Right lobe of liver (tissue), 6 donors: Measurements from ENCODE around the gene RUFY2. TPM values are rescaled to one million over a fixed set of nuclear protein-coding genes. Genes with fewer than 3 reads are reported as not detected.

Experiments
- ATAC-seq, 4 donors: fragments of 200-7000 bp; cut with Tn5 transposase; one replicate each; pipeline ENCODE4 v1.9.1; 2020; ENCODE audit warnings: mild to moderate bottlenecking in 4 of 4, moderate library complexity in 4 of 4
- DNase-seq, 3 donors: peaks; one replicate each; pipeline ENCODE4 v3.0.0-alpha.2; 2020
- H3K27ac ChIP-seq, 3 donors: fragments of 200-600 bp; one replicate each; pipeline ENCODE4 v1.8.0; 2022
- H3K27me3 ChIP-seq, 2 donors: fragments of 200-600 bp; one replicate each; pipeline ENCODE4 v1.8.0; 2022
- H3K36me3 ChIP-seq, 4 donors: fragments of 200-600 bp; sonication (generic) in 1 of 4; one replicate each; pipeline versions ENCODE4 v1.5.1 to v1.8.0; 2017 to 2022; ENCODE audit warnings: control low read depth in 1 of 4
- H3K4me1 ChIP-seq, 4 donors: fragments of 200-600 bp; sonication (generic) in 1 of 4; one replicate each; pipeline versions ENCODE4 v1.5.1 to v1.8.0; 2017 to 2022; ENCODE audit warnings: control low read depth in 1 of 4
- H3K4me3 ChIP-seq, 3 donors: fragments of 200-600 bp; one replicate each; pipeline ENCODE4 v1.8.0; 2022
- H3K9me3 ChIP-seq, 4 donors: fragments of 200-600 bp; sonication (generic) in 1 of 4; one replicate each; pipeline versions ENCODE4 v1.5.1 to v1.8.0; 2017 to 2022; ENCODE audit warnings: control low read depth in 1 of 4
- CTCF ChIP-seq, 4 donors: fragments of 200-600 bp in 3 of 4; fragments of 450-650 bp in 1 of 4; IDR thresholded peaks; one replicate each; pipeline versions ENCODE4 v1.5.1 to v1.8.0; 2016 to 2022; ENCODE audit warnings: antibody characterized with exemption in 4 of 4, mild to moderate bottlenecking in 2 of 4
- POLR2A ChIP-seq: fragments of 450-650 bp; IDR thresholded peaks from one replicate; pipeline ENCODE4 v1.6.1; 2017; ENCODE audit warnings: antibody characterized with exemption, mild to moderate bottlenecking
- WGBS: methylation state at CpG from one replicate; pipeline ENCODE4 v1.1.6; 2018; ENCODE audit warnings: low coverage, low lambda C conversion rate; ENCODE audit not compliant: insufficient coverage; ENCODE audit errors: missing lambda C conversion rate; 5-methylcytosine and 5-hydroxymethylcytosine counted together
- intact Hi-C, 2 donors: fragments of 100-400 bp; cut with DNase I; formaldehyde crosslinking; loops; one replicate each; pipeline versions ENCODE4 v1.11.2 to v1.14.1; 2022
- total RNA-seq, 6 experiments: library from RNA; depleted of rRNA in 2 of 6; stranded (reverse); fragments of >200 nt in 2 of 6; fragmentation: NEBNext Ultra II Directional in 3 of 6; extraction: Animal tissue kit (Norgen Biotek cat#: 25700) in 3 of 6; gene quantifications; one replicate each; pipeline versions ENCODE4 v1.1.0 to v1.2.4, GENCODE V29; 2016 to 2023
- donor health status: DM: no; HTN: yes; CAD: no.
- donor health status: DM: no; HTN: no; CAD: no.
- donor health status: DM: no; HTN: no; CAD: no.
- donor health status: DM: no; HTN: yes; CAD: no.
- donor health status: DM: no; HTN: yes; CAD: no.

Gene RUFY2
- total RNA-seq, 6 experiments from 2014 or later: 4.7 to 9.0 (median 5.6) TPM

GRCh38 chr10:68333440-68334431, 73.3 kb downstream of the RUFY2 start:
- Histone ChIP-seq H3K36me3 (peaks cover 2 to 14% (median 4%) of the 10 kb centered on the region in 4 donors), H3K9me3 (no peaks in the 10 kb centered on the region), H3K4me1 (peaks cover 0 to 48% (median 13%) of the 10 kb centered on the region in 4 donors), H3K4me3 (peak overlapping the region; percentile 78 to 88 (median 79)), H3K27ac (peak overlapping the region; percentile 94 to 96 (median 94)), H3K27me3 (no peaks in the 10 kb centered on the region)
- no peak for TF ChIP-seq POLR2A
- no peak for TF ChIP-seq CTCF (IDR thresholded peaks at IDR 0.05)
- intact Hi-C loops: no loop called here
- DNase-seq: no peak
- ATAC-seq: no peak
- 1% methylated on average over 10 of the region's 10 CpGs for WGBS

GRCh38 chr10:68333058-68333395, 74.0 kb downstream of the RUFY2 start:
- peaks cover 0 to 7% (median 0%) of the 10 kb centered on the region in 4 donors for H3K36me3 ChIP-seq
- H3K9me3 ChIP-seq: no peaks in the 10 kb centered on the region
- TF ChIP-seq CTCF (IDR thresholded peaks at IDR 0.05) (no peak), POLR2A (no peak)
- no peak for DNase-seq
- peak overlapping the region; percentile 78 to 88 (median 79) for H3K4me3 ChIP-seq
- WGBS: 0% methylated on average over 10 of the region's 10 CpGs
- H3K4me1 ChIP-seq: peaks cover 0 to 47% (median 11%) of the 10 kb centered on the region in 4 donors
- H3K27me3 ChIP-seq: no peaks in the 10 kb centered on the region
- no peak for ATAC-seq
- H3K27ac ChIP-seq: peak overlapping the region; percentile 94 to 96 (median 94)
- intact Hi-C loops: no loop called here

- Histone ChIP-seq H3K4me1 (peaks cover 0 to 45% (median 10%) of the 10 kb centered on the region in 4 donors), H3K36me3 (peaks cover 0 to 1% (median 0%) of the 10 kb centered on the region in 4 donors), H3K9me3 (no peaks in the 10 kb centered on the region), H3K27me3 (no peaks in the 10 kb centered on the region), H3K27ac (peak within 1 kb of the TSS; percentile 94 to 96 (median 94)), H3K4me3 (peak within 1 kb of the TSS; percentile 78 to 88 (median 79))
- intact Hi-C loops: no loop called here
- WGBS: 0% methylated on average over 19 of the region's 51 CpGs
- ATAC-seq (peak; percentile 41 to 49 (median 44)), DNase-seq (peak; percentile 81 to 83 (median 81))
- TF ChIP-seq POLR2A (peak; percentile 67), CTCF (IDR thresholded peaks at IDR 0.05) (peak; percentile 12 to 43 (median 30))
These were observed 74.6 kb downstream of the RUFY2 start, which contains the start of gene PBLD for GRCh38 chr10:68332259-68333057. Gene PBLD, minus strand, starts transcription at chr10:68332928. Its CDS starts 26,084 bp downstream, at chr10:68306844.

GRCh38 chr10:68331455-68332258, 75.4 kb downstream of the RUFY2 start, which contains the start of gene HNRNPH3:
Gene HNRNPH3, plus strand, starts transcription at chr10:68332064. Its CDS starts 5,158 bp downstream, at chr10:68337222.
- peak within 1 kb of the TSS; percentile 78 to 88 (median 79) for H3K4me3 ChIP-seq
- no peaks in the 10 kb centered on the region for H3K9me3 ChIP-seq
- H3K36me3 ChIP-seq: no peaks in the 10 kb centered on the region
- TF ChIP-seq POLR2A: peak; percentile 99
- TF ChIP-seq CTCF (IDR thresholded peaks at IDR 0.05): peak in 1 of 4 donors; percentile 8
- peak within 1 kb of the TSS; percentile 94 to 96 (median 94) for H3K27ac ChIP-seq
- peaks cover 0 to 37% (median 6%) of the 10 kb centered on the region in 4 donors for H3K4me1 ChIP-seq
- WGBS: 0% methylated on average over 23 of the region's 73 CpGs
- DNase-seq (peak; percentile 98 to 99 (median 99)), ATAC-seq (peak; percentile 86 to 93 (median 88))
- H3K27me3 ChIP-seq: no peaks in the 10 kb centered on the region
- intact Hi-C loops: no loop called here
